ENCODE measurements around the gene METTL26.

METTL26 gene

DNA sequence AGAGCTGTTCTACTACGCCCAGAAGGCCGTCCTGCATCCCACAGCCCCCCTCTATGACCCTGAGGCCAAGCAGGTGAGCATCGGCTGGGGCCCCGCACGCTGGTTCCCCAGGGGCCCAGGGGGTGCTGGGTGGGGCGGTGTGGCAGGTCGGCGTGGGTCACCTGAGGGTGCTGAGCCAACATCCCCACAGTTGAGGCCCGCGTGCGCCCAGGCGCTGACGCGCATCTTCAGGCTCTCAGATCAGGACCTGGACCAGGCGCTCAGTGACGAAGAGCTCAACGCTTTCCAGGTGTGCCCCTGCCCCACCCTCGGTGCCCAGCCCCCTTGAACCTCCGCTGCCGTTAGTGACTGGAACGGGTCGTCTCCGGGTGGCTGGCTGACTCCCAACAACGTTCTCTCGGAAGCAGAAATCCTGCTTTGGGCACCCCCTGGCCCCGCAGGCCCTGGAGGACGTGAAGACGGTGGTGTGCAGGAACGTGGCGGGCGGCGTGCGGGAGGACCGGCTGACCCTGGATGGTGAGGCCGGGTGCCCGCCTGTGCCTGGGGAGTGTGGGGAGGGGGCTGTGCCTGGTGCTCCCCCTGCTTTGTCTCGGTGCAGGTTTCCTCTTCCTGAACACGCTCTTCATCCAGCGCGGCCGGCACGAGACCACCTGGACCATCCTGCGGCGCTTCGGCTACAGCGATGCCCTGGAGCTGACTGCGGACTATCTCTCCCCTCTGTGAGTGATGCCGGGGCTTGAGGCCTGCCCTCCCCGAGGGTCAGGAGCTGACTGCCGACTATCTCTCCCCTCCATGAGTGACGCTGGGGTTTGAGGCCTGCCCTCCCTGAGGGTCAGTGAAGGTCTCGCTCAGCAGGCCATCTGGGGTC lies 34.6 kb upstream of the METTL26 start:
- Mint-ChIP-seq H3K36me3 (peaks cover 10% of the 10 kb centered on the region), H3K27me3 (peaks cover 7% of the 10 kb centered on the region), H3K4me3 (no peak overlapping the region), H3K27ac (no peak overlapping the region), H3K4me1 (peaks cover 9% of the 10 kb centered on the region), H3K9me3 (no peaks in the 10 kb centered on the region)
- no peak for ATAC-seq (ENCODE audit: low read depth)
- no peak for DNase-seq (ENCODE audit: low spot score in 2 of 2)

- Mint-ChIP-seq H3K36me3 (peaks cover 9% of the 10 kb centered on the region), H3K27ac (no peak overlapping the region), H3K9me3 (no peaks in the 10 kb centered on the region), H3K4me3 (peak overlapping the region; percentile 25), H3K27me3 (no peaks in the 10 kb centered on the region), H3K4me1 (peaks cover 3% of the 10 kb centered on the region)
- ATAC-seq (ENCODE audit: low read depth), result no peak
- DNase-seq (ENCODE audit: low spot score in 2 of 2), result no peak
Measured at GRCh38 chr16:669666-670065, 33.6 kb upstream of the METTL26 start.

GRCh38 chr16:668519-669171 lies 32.5 kb upstream of the METTL26 start:
- Mint-ChIP-seq H3K4me3 (peak overlapping the region; percentile 81), H3K4me1 (peaks cover 3% of the 10 kb centered on the region), H3K36me3 (peaks cover 9% of the 10 kb centered on the region), H3K27ac (peak overlapping the region; percentile 65), H3K27me3 (no peaks in the 10 kb centered on the region), H3K9me3 (no peaks in the 10 kb centered on the region)
- ATAC-seq (ENCODE audit: low read depth) (no peak), DNase-seq (ENCODE audit: low spot score in 2 of 2) (no peak)

DNA sequence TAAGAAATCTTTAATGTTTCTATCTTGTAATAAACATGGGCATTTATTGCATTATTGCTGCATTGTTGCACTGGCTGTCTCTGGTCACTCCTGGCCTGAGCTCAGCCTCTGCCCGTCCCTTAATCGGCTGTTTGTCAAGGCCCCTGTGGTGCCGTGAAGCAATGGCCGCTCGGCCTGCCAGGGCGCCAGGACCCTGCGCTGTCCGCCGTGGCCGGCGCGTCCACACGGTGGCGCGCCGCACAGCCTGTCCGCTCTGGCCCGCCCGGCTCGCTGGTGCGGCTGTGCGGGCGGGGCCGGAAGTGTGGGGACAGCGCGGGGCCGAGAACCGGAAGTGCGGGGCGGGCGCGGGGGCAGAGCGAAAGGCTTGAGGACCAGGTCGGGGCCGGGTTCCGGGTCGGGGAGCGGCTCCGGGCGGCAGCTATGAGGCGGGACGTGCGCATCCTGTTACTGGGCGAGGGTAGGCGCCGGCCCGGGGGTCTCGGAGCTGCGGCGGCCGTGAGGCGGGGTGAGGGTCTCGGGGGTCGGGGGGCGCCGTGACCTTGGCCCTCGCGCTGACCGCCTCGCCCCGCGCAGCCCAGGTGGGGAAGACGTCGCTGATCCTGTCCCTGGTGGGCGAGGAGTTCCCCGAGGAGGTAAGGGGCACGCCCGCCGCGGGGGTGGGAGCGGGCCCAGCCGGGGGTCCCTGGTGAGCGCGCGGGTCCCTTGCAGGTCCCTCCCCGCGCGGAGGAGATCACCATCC lies 31.8 kb upstream of the METTL26 start, which contains the start of gene RHOT2:
Gene RHOT2, plus strand, starts transcription at position 353 of the 739 bp plus-strand sequence. Its CDS starts 68 bp downstream, at position 421.
- H3K9me3 Mint-ChIP-seq, result no peaks in the 10 kb centered on the region
- peaks cover 7% of the 10 kb centered on the region for H3K36me3 Mint-ChIP-seq
- peak within 1 kb of the TSS; percentile 68 for H3K27ac Mint-ChIP-seq
- ATAC-seq (ENCODE audit: low read depth), result peak; percentile 96
- no peaks in the 10 kb centered on the region for H3K27me3 Mint-ChIP-seq
- H3K4me1 Mint-ChIP-seq, result peaks cover 3% of the 10 kb centered on the region
- peak within 1 kb of the TSS; percentile 81 for H3K4me3 Mint-ChIP-seq
- peak; percentile 89 to 95 for DNase-seq (ENCODE audit: low spot score in 2 of 2)

GRCh38 chr16:667113-667779 lies 31.1 kb upstream of the METTL26 start:
- H3K27ac Mint-ChIP-seq, result peak overlapping the region; percentile 68
- H3K36me3 Mint-ChIP-seq, result peaks cover 5% of the 10 kb centered on the region

GRCh38 chr16:666572-666971 lies 30.5 kb upstream of the METTL26 start:
- Mint-ChIP-seq H3K4me3 (no peak overlapping the region), H3K27me3 (no peaks in the 10 kb centered on the region), H3K27ac (no peak overlapping the region), H3K36me3 (peaks cover 5% of the 10 kb centered on the region), H3K4me1 (peaks cover 3% of the 10 kb centered on the region), H3K9me3 (no peaks in the 10 kb centered on the region)
- DNase-seq (ENCODE audit: low spot score in 2 of 2) (no peak), ATAC-seq (ENCODE audit: low read depth) (no peak)

More at GRCh38 chr16:667113-667779, 31.1 kb upstream of the METTL26 start:
- no peak for DNase-seq (ENCODE audit: low spot score in 2 of 2)
- no peak for ATAC-seq (ENCODE audit: low read depth)
- Mint-ChIP-seq H3K4me1 (peaks cover 3% of the 10 kb centered on the region), H3K27me3 (no peaks in the 10 kb centered on the region), H3K9me3 (no peaks in the 10 kb centered on the region), H3K4me3 (peak overlapping the region; percentile 81)

- no peak overlapping the region for H3K27ac Mint-ChIP-seq
- no peaks in the 10 kb centered on the region for H3K36me3 Mint-ChIP-seq
- DNase-seq (ENCODE audit: low spot score in 2 of 2) (no peak), ATAC-seq (ENCODE audit: low read depth) (no peak)
- no peaks in the 10 kb centered on the region for H3K9me3 Mint-ChIP-seq
- H3K27me3 Mint-ChIP-seq, result no peaks in the 10 kb centered on the region
- peaks cover 6% of the 10 kb centered on the region for H3K4me1 Mint-ChIP-seq
- no peak overlapping the region for H3K4me3 Mint-ChIP-seq
Measured at GRCh38 chr16:662597-662996, 26.5 kb upstream of the METTL26 start.

DNA sequence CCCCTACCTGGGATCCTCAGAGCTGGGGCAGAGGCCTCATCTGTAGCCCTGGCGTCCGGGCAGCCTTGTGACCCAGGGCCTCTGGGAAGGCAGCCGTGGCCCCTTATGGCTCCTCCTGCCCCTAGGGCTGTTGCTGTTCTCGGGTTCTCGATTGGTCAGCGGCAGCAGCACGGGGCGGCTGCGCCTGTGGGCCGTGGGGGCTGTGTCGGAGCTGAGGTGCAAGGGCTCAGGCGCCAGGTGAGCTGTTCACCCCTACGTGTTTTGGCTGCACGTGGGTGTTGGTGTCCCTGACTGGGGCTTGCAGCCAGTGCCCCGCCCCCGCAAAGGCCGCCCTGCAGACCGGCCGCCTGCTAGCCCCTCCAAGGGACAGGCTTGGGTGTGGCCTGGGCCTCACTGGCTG lies 26.0 kb upstream of the METTL26 start:
- no peak for DNase-seq (ENCODE audit: low spot score in 2 of 2)
- Mint-ChIP-seq H3K27me3 (no peaks in the 10 kb centered on the region), H3K27ac (no peak overlapping the region), H3K36me3 (no peaks in the 10 kb centered on the region), H3K4me1 (peaks cover 6% of the 10 kb centered on the region), H3K4me3 (no peak overlapping the region), H3K9me3 (no peaks in the 10 kb centered on the region)
- ATAC-seq (ENCODE audit: low read depth), result no peak

DNA sequence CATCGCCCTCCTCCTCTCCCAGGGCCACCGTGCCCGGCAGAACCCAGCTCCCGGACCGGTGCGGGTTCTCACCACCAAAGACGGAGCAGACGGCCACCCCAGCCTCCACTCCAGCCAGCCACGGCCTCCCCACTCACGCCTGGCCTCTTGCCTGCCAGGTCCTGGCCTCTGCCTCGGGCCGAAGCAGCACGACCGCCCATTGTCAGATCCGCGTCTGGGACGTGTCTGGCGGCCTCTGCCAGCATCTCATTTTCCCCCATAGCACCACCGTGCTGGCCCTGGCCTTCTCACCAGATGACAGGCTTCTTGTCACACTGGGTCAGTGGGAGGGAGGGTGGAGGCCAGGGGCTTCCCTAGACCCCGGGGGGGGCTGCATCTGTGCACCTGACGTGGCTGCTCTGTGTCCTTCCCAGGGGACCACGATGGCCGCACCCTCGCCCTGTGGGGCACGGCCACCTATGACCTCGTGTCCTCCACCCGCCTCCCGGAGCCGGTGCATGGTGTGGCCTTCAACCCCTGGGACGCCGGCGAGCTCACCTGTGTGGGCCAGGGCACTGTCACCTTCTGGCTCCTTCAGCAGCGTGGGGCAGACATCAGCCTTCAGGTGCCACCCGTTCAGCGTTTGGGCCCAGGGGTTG lies 25.2 kb upstream of the METTL26 start:
- no peak for ATAC-seq (ENCODE audit: low read depth)
- peak overlapping the region; percentile 29 for H3K4me3 Mint-ChIP-seq
- DNase-seq (ENCODE audit: low spot score in 2 of 2), result no peak
- no peaks in the 10 kb centered on the region for H3K36me3 Mint-ChIP-seq
- peaks cover 6% of the 10 kb centered on the region for H3K4me1 Mint-ChIP-seq
- no peaks in the 10 kb centered on the region for H3K27me3 Mint-ChIP-seq
- H3K27ac Mint-ChIP-seq, result no peak overlapping the region
- no peaks in the 10 kb centered on the region for H3K9me3 Mint-ChIP-seq

GRCh38 chr16:660459-661183 lies 24.5 kb upstream of the METTL26 start:
- H3K9me3 Mint-ChIP-seq, result no peaks in the 10 kb centered on the region
- H3K36me3 Mint-ChIP-seq, result no peaks in the 10 kb centered on the region
- H3K27me3 Mint-ChIP-seq, result no peaks in the 10 kb centered on the region
- H3K4me1 Mint-ChIP-seq, result peaks cover 6% of the 10 kb centered on the region
- DNase-seq (ENCODE audit: low spot score in 2 of 2) (peak; percentile 62 to 65), ATAC-seq (ENCODE audit: low read depth) (peak; percentile 78)
- H3K4me3 Mint-ChIP-seq, result peak overlapping the region; percentile 52
- no peak overlapping the region for H3K27ac Mint-ChIP-seq

DNA sequence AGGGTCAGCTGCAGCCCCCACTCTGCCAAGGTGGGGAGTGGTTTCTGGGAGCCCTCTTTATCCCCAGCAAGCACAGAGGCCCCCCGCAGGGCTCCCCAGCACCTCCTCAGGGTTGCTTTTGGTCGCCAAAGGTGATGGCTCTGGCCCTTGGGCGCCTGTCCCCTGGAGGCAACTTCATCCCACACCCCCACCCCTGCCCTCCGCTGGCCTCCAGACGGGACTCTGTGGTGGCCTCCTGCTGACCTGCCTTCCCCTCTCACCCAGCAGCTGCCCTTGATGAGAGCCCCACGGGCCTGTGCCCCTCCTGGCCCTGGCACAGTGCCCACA lies 24.0 kb upstream of the METTL26 start:
- no peaks in the 10 kb centered on the region for H3K27me3 Mint-ChIP-seq
- H3K4me1 Mint-ChIP-seq, result peaks cover 6% of the 10 kb centered on the region
- no peaks in the 10 kb centered on the region for H3K9me3 Mint-ChIP-seq
- H3K27ac Mint-ChIP-seq, result no peak overlapping the region
- ATAC-seq (ENCODE audit: low read depth) (peak; percentile 2), DNase-seq (ENCODE audit: low spot score in 2 of 2) (no peak)
- H3K4me3 Mint-ChIP-seq, result no peak overlapping the region
- H3K36me3 Mint-ChIP-seq, result no peaks in the 10 kb centered on the region

GRCh38 chr16:659618-660017 lies 23.5 kb upstream of the METTL26 start:
- no peaks in the 10 kb centered on the region for H3K9me3 Mint-ChIP-seq
- no peaks in the 10 kb centered on the region for H3K36me3 Mint-ChIP-seq
- H3K27me3 Mint-ChIP-seq, result no peaks in the 10 kb centered on the region
- H3K27ac Mint-ChIP-seq, result no peak overlapping the region
- ATAC-seq (ENCODE audit: low read depth) (no peak), DNase-seq (ENCODE audit: low spot score in 2 of 2) (no peak)
- H3K4me1 Mint-ChIP-seq, result peaks cover 6% of the 10 kb centered on the region
- H3K4me3 Mint-ChIP-seq, result no peak overlapping the region

Data from memory B cell (primary cell).